ENCODE results near the gene MYOM3.

MYOM3 gene

GRCh38 chr1:24082372-24082771, 29.6 kb downstream of the MYOM3 start:
- in situ Hi-C loops (cut with HindIII; ENCODE audit: low sequenced_read_pairs) = no loop called here
- H3K4me3 ChIP-seq (ENCODE audit: low read depth, low read length) = no peak overlapping the region
- no peak for TF ChIP-seq CTCF (IDR thresholded peaks at IDR 0.05; ENCODE audit: low read depth, low read length)
- DNase-seq (ENCODE audit: low read depth, low spot score) = no peak

- no peak for DNase-seq (ENCODE audit: low read depth, low spot score)
- in situ Hi-C loops (cut with HindIII; ENCODE audit: low sequenced_read_pairs) = no loop called here
- no peak overlapping the region for H3K4me3 ChIP-seq (ENCODE audit: low read depth, low read length)
- no peak for TF ChIP-seq CTCF (IDR thresholded peaks at IDR 0.05; ENCODE audit: low read depth, low read length)
Observed at GRCh38 chr1:24081190-24081589, 30.7 kb downstream of the MYOM3 start.

- in situ Hi-C loops (cut with HindIII; ENCODE audit: low sequenced_read_pairs) = no loop called here
- DNase-seq (ENCODE audit: low read depth, low spot score) = no peak
- TF ChIP-seq CTCF (IDR thresholded peaks at IDR 0.05; ENCODE audit: low read depth, low read length) = no peak
Observed at GRCh38 chr1:24080131-24080530, 31.8 kb downstream of the MYOM3 start.

GRCh38 chr1:24077278-24077978, 34.5 kb downstream of the MYOM3 start:
- in situ Hi-C loops (cut with HindIII; ENCODE audit: low sequenced_read_pairs) = no loop called here
- no peak overlapping the region for H3K4me3 ChIP-seq (ENCODE audit: low read depth, low read length)
- TF ChIP-seq CTCF (IDR thresholded peaks at IDR 0.05; ENCODE audit: low read depth, low read length) = no peak
- DNase-seq (ENCODE audit: low read depth, low spot score) = no peak

More at GRCh38 chr1:24080131-24080530, 31.8 kb downstream of the MYOM3 start:
- no peak overlapping the region for H3K4me3 ChIP-seq (ENCODE audit: low read depth, low read length)

GRCh38 chr1:24075946-24076345, 36.0 kb downstream of the MYOM3 start:
- no peak for TF ChIP-seq CTCF (IDR thresholded peaks at IDR 0.05; ENCODE audit: low read depth, low read length)
- in situ Hi-C loops (cut with HindIII; ENCODE audit: low sequenced_read_pairs) = no loop called here
- DNase-seq (ENCODE audit: low read depth, low spot score) = no peak
- H3K4me3 ChIP-seq (ENCODE audit: low read depth, low read length) = no peak overlapping the region

GRCh38 chr1:24075590-24075854, 36.4 kb downstream of the MYOM3 start:
- H3K4me3 ChIP-seq (ENCODE audit: low read depth, low read length) = no peak overlapping the region
- in situ Hi-C loops (cut with HindIII; ENCODE audit: low sequenced_read_pairs) = no loop called here
- no peak for DNase-seq (ENCODE audit: low read depth, low spot score)
- TF ChIP-seq CTCF (IDR thresholded peaks at IDR 0.05; ENCODE audit: low read depth, low read length) = no peak
